Mucosa of gallbladder (tissue), 1 donor: ENCODE measurements around the gene ANKRD39. TPM values are rescaled to one million over a fixed set of nuclear protein-coding genes. Genes with fewer than 3 reads are reported as not detected.
"Not testable (repeated sequence)": the region's sequence is repeated elsewhere in the genome, so short reads cannot be mapped to it uniquely, and the experiment has no call there.

Experiments
- DNase-seq: peaks from one replicate; pipeline ENCODE4 v3.0.0-alpha.2; 2020; ENCODE audit warnings: low spot score
- total RNA-seq: library from RNA; stranded (reverse); gene quantifications from one replicate; pipeline ENCODE4 v1.2.1, GENCODE V29; 2021
- donor health status: DM: no; HTN: no; CAD: no.

The ANKRD39 gene
- total RNA-seq, 1 donor from 2014 or later, result 19.1 TPM

DNA sequence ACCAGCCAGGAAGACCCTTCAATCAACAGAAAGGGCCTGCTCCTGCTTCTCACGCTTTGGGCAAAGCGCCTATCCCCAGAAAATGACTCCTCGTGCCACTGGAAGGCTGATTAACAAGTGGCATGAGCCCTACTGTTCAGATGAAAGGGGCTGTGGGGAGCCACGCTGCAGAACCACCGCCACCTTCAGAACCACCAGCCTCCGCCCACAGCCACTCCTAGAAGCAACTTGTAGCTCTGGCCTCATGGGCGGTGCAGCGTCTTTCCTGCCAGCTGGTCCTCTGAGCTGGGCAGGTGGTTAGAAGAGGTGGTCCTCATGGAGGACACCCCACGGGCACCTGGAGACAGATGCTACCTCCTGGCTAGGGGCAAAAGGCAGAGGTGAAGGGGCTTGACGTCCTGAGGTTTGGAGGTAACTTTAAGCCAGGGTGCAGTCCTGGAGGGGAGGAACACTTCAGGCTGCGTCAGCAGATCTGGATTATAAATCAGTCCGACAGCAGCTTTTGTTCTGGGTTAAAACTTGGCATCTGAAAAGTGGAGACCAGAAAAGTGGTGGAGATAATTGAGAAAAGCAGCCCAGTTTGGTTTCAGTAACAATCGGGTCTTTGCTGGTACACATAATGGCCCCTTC, 12.9 kb upstream of the ANKRD39 start:
- DNase-seq, result no peak

GRCh38 chr2:96869822-96870625, 12.2 kb upstream of the ANKRD39 start, which contains the start of gene SEMA4C:
Gene SEMA4C (minus strand): TSS chr2:96870080. CDS start chr2:96867886, 2,194 bp downstream.
- DNase-seq, result peak; percentile 43

DNA sequence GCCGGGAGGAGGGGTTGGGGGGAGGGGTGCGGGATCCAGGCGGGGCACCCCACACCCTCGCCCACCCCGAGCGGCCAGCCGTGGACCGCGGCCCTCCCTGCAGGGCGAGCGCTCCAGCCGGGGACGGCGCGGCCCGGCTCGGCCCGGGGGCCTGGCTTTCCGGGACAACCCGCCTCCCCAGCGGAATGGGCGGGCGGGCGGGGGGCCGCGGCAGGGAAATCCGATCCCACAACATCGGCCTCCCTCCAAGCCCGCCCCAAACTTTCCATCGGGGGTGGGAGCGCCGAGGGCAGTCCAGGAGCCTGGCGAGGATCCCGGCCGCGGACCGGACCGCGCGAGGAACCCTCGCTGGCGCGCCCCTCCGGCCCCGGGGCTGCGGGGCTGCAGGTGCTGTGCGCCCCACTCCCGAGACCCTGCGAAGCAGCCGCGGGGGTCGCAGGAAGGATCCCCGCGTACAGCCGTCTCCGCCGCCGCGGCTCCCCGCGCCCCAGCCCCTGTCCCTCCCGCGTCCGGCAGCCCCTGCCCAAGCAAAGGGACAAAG, 11.5 kb upstream of the ANKRD39 start:
- DNase-seq, result peak; percentile 64

- peak; percentile 80 for DNase-seq
These were observed 10.9 kb upstream of the ANKRD39 start for GRCh38 chr2:96868555-96869280.

DNA sequence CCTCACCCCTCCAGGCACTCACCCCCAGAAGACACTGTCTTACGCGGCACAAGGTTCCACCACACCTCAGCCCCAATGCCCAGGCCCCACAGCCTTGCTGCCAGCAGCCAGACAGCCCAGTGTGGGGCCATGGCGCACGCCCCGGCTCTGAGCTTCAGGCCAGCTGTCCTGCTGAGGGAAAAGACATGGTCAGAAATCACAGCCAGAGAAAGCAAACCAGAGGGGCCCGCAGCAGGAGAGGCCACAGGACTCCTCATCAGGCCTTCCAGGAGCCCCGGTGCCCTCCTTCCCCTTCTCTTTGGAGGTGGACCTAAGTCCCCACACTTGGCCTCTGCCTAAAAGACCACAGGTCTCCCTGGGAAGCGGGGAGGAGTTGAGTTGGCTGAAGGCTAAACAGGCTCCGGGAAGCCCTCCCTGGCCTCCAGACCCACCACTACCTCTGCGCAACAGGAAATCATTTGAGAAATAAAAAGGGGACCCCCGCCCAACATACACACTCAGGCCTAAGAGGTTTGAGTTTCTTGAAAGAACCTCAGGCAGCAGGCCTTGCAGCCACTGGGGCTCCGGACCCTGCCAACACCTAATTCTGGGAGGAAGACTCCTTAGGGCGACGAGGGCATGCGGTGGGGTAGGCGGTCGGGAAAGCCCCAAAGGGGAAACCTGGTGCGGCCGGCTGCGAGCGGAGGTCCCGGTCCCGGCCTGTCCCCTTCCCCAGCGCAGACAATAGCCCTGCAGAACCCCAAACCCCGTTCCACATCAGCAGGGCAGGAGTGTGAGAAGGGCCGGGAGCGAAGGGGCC, 10.1 kb upstream of the ANKRD39 start:
- no peak for DNase-seq

- DNase-seq, result no peak
These were observed 9.4 kb upstream of the ANKRD39 start for GRCh38 chr2:96866986-96867755.

DNA sequence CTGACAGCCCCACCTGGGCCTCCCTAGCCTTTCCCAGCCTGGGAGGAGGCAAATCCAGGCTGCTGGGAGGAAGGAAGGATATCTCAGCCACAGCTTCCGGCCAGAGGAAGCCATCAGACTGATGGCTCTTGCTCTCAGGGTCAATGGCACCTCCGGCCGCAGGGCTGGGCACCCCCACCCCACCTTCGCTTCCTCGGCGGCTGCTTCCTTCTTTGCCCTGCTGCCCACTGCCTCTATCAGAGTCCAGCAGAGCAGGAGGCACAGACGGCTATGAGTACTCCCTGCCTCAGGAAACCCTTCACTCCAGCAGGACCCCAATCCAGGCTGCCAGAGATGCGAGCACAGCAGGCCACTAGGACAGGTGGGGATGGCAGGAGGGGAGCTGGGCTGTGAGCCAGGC, 8.8 kb upstream of the ANKRD39 start:
- no peak for DNase-seq

GRCh38 chr2:96866149-96866548, 8.3 kb upstream of the ANKRD39 start:
- DNase-seq, result no peak

DNA sequence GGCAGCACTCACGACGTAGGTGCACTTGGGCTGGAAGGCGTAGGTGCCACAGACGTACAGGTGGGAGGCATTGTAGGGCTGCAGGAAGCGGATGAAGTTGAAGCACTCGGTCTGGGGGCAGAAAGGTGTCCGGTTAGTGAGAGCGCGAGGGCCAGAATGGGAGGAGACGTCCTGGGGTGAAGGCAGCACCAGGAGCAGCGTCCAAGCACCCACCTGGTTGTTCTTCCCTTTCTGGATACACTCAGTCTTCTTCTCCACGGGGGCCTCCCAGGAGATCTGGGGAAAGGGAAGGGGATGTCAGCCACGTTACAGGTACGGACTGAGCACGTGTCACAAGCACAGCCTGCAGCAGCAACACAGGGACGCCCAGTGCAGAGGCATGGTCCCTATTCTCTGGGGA, 7.8 kb upstream of the ANKRD39 start:
- DNase-seq, result no peak

GRCh38 chr2:96864343-96865091, 6.7 kb upstream of the ANKRD39 start:
- DNase-seq, result no peak

DNA sequence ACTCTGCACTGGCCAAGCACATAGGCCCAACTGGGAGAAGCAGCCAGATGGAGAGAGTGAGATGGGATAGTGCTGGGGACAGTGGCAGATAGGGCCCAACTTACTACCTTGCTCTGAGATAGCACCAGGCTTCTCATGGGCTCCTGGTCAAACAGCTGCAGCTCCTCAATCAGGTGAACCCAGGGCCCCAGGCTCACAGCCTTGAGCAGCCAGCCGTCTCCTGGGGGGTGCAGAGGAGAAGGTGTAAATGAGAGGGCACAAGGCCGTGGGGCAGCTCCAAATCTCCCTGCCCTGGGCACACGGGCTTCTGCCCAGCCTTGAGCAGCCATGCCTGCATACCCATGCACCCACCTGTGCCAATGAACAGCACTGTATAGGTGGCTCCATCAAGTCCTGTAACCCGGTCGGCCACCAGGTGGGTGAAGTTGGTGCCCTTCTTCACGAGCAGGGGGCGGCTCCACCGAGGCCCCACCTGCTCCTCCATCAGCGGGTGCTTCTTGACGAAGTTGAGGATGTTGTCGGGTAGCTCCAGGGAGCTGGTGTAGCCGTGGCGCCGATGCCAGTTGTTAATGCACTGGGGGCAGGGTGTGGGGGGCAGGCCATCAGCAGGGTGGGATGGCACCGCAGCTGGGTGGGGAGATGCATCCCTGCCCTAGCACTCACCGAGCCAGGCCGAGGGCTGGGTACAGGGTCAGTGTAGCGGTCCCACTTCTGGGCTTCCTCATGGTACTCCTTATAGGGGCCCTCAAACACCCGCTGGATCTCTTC, 5.9 kb upstream of the ANKRD39 start:
- DNase-seq, result no peak

GRCh38 chr2:96863056-96863455, 5.2 kb upstream of the ANKRD39 start:
- DNase-seq, result not testable (repeated sequence)

DNA sequence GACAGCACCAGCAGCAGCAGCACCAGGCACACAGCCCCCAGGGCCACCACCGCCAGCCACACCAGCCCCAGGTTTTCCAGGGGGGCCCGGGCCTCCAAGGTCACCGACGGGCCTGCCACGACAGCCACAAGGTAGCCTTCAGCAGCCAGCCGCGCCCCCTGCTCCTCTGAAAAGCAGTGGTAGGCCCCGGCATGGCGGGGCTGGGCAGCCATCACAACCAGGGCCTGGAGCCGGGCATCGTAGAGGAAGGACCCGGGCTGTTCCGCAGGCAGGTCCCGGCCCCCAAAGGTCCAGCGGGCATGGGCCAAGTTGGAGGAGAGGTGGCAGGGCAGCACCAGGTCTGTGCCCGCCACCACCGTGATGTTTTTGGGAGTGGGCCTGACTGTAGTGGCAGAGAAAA, 3.3 kb upstream of the ANKRD39 start:
- no peak for DNase-seq

GRCh38 chr2:96860065-96861029, 2.5 kb upstream of the ANKRD39 start:
- no peak for DNase-seq

DNA sequence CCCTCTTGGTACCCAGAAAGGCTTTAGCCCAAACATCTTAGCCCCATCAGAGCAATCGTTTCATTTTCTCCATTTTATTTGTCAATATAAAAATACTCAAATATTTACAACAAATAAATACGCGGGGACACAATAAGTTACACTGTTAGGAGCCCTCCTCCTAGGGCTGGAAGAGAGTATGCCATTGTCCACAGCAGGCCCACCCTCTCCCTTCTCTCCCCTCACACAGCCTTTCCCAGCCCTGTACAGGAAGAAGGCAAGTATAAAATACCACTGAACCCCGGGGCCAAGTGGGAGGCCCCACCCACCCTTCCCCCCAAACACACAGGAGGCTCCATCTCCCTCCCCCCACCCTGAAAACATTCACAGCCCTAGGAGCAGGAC, 1.9 kb upstream of the ANKRD39 start:
- DNase-seq, result no peak

DNA sequence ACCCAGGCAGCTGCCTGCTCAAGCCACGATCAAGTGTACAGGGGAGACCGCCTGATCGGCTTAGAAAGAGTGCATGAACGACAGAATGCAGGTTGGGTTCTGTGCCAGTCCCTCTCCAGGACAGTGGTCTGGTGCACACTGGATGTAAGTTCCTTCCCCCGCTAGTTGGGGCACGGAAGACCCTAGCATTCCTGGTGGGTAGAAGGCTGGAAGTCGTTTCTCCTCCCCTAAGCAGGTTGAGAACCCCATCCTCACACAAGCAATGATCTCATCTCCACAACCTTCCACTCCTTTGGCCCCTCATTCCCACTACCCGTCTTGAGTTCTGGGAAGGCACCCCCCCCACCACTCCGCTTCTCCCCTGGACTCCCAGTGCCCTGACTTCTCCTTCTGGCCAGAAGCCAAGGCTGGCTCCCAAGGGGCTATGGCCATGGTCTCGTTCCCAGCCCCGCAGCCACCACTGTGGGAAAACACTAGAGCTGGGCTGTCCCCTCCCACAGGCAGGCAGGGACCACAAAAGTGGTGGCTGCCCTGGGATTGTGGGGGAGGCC, 1.4 kb upstream of the ANKRD39 start:
- DNase-seq, result no peak

GRCh38 chr2:96856776-96857666, 795 bp downstream of the ANKRD39 start:
- no peak for DNase-seq
